AG09319 (cell line): ENCODE measurements around the gene ENTPD2.

Source experiments
- DNase-seq: peaks from one replicate; pipeline ENCODE4 v3.0.0-alpha.2; 2010; ENCODE audit warnings: low read depth; ENCODE audit errors: extremely low read depth
- CTCF ChIP-seq: IDR thresholded peaks from 2 replicates; pipeline ENCODE4 v1.5.1; 2011; ENCODE audit warnings: low read depth, mild to moderate bottlenecking, inconsistent platforms, low read length, moderate library complexity

Gene ENTPD2

GRCh38 chr9:137014776-137015539, 38.9 kb downstream of the ENTPD2 start:
- no peak for TF ChIP-seq CTCF
- no peak for DNase-seq

- no peak for TF ChIP-seq CTCF
- no peak for DNase-seq
These were observed 39.7 kb downstream of the ENTPD2 start for GRCh38 chr9:137014166-137014565.

DNA sequence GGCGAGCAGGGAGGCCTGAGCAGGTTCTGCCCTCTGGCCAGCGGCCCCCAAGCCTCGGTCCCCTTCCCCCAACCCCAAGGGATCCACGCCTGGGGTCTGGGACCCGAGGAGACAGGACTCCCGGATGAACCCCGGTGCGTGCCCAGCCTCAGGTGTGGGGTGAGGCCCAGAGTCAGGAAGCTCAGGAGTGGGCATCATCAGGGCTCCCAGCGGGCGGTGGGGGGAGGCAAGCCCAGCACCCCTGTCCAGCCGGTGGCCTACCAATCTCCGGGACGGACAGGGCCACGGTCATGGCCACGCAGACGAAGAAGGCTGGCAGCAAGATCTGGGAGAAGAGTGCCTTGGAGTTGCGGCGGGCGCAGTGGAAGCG, 40.3 kb downstream of the ENTPD2 start:
- TF ChIP-seq CTCF, result no peak

DNA sequence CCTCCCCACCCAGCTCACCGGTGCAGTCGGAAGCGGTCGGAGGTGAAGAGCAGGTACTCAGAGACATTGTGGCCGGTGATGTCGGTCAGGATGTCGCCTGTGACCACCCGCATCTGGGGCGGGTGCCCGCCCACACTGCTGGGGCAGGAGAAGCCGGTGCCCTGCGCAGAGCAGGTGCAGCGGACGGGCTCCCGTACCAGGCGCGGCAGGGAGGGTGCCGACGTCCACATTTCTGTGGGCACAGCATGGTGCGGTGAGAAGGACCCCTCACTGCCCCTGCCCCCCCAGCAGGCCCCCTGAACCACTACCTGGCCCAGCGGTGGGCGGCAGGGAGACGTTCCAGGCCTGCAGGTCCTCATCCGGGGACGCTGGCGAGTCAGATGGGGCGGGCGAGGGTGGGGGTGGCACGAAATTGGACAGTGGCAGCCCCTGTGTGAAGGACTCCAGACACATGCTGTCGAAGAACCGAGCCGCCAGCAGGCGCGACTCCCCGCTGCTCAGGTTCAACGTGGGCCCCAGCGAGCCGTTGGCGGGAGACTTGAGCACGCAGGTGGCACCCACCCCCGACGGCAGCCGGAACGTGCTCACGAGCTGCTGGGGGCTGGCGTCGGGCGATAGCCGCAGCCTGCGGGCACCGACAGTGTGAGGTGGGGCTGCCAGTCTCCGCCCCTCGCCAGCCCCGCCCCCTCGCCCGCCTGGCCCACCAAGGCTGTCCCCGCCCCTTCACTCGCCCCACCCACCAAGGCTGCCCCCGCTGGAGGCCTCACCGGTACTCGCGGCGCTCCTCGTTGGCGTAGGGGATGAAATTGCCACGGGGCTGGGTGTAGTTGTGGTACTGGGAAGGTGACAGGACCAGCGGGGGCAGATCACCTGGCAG, 40.9 kb downstream of the ENTPD2 start:
- TF ChIP-seq CTCF, result no peak
- no peak for DNase-seq

More for the DNA sequence above, 40.3 kb downstream of the ENTPD2 start:
- DNase-seq, result no peak

- no peak for TF ChIP-seq CTCF
- no peak for DNase-seq
These were observed 41.8 kb downstream of the ENTPD2 start for GRCh38 chr9:137011907-137012675.

GRCh38 chr9:137011156-137011555, 42.7 kb downstream of the ENTPD2 start:
- TF ChIP-seq CTCF, result no peak
- no peak for DNase-seq
